GM08714 (cell line): ENCODE data around the gene HEBP2.
A peak's percentile ranks its signal among the peaks of the same experiment; 100 is the strongest.
"Not testable (repeated sequence)": the region's sequence is repeated elsewhere in the genome, so short reads cannot be mapped to it uniquely, and the experiment has no call there.

ENCODE experiments used
- H3K4me3 ChIP-seq: fragments of 200-500 bp; sonication (Bioruptor generic); 2 replicates; pipeline ENCODE4 v1.5.1; 2014; ENCODE audit warnings: mild to moderate bottlenecking, low read length, inconsistent platforms
- ZNF274 ChIP-seq: IDR thresholded peaks from 2 replicates; pipeline ENCODE4 v1.6.1; 2012; ENCODE audit warnings: mild to moderate bottlenecking, low read depth, low read length

HEBP2 gene

DNA sequence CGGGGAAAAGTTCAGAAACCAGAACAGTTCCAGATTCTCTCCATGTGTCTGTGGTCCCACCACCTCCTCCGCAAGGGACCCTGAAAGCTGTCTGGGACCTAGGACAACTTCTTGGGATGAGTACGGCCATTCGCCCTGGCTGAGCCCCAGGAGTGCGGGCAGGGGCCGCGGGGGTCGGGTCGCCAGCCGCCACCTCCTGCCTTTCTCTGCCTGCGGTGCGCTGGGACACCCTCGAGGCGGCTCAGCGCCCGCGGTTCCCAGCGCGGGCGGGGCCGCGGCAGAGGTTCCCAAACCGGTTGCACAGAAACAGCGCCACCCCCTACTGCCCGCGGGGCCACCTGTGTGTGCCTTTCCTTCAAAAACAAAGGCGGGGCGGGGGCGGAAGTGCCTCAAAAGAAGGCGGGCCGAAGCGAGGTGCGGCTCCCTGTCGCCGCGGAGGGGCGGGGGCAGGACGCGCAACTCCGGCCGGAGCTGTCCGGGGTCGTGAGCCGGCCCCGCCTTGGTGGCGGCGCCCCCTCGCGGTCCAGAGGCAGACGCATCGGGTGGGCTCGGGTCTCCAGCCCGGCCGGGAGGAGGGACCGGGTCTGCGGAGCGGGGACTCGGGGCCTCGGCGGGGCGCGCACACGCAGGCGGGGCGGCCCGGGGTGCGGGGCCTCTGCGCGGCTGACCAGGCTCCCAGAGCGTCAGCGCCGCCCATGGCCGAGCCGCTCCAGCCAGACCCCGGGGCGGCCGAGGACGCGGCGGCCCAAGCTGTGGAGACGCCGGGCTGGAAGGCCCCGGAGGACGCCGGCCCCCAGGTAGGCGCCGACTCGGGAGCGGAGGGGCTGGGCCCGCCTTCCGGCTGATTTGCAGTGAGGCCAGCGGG, at the start of gene HEBP2:
TSS of gene HEBP2 (plus strand) at position 423 of the 865 bp plus-strand sequence. CDS start at position 696, 273 bp downstream.
- H3K4me3 ChIP-seq: peak within 1 kb of the TSS; percentile 77
- TF ChIP-seq ZNF274: no peak

- TF ChIP-seq ZNF274: no peak
Measured at GRCh38 chr6:138357928-138358327, 46.1 kb upstream of the HEBP2 start.

GRCh38 chr6:138368684-138369083, 35.3 kb upstream of the HEBP2 start:
- not testable (repeated sequence) for H3K4me3 ChIP-seq

More at GRCh38 chr6:138357928-138358327, 46.1 kb upstream of the HEBP2 start:
- no peak overlapping the region for H3K4me3 ChIP-seq

DNA sequence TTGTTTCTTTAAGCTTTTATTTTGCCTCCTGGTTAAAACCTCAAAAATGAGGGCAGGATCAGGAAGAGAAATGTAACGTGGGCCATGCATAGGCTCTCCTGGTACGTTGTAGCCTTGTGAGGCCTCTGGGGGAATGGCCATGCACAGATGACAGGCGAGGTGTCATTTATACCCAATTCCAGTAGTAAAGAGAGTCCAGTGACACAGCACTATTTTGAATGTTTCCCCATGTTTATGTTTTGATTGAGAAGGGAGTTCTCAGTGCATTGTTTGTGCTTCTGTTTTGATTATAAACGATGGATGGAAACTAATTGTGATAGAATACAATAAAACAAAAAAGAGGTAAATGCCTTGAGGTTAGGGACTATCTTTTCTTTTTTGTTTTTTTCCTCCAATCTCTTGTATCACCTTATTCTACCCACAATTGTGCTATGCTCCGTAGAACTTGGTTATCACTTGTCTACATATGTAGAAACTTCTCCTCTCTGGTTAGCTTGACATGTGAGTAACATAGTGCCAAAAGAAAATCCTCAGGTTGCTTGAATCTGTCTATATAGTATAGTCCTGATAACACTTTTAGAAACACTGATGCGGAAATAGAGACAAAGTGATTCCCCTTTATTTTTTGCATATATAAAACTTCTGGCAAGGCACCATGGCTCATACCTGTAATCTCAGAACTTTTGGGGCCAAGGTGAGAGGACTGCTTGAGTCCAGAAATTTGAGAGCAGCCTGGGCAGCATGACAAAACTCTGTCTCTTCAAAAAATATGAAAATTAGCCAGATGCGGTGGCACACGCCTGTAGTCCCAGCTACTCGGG, 33.2 kb upstream of the HEBP2 start:
- TF ChIP-seq ZNF274: no peak
- no peak overlapping the region for H3K4me3 ChIP-seq

- no peak for TF ChIP-seq ZNF274
- H3K4me3 ChIP-seq: no peak overlapping the region
Measured at GRCh38 chr6:138371452-138371711, 32.6 kb upstream of the HEBP2 start.

DNA sequence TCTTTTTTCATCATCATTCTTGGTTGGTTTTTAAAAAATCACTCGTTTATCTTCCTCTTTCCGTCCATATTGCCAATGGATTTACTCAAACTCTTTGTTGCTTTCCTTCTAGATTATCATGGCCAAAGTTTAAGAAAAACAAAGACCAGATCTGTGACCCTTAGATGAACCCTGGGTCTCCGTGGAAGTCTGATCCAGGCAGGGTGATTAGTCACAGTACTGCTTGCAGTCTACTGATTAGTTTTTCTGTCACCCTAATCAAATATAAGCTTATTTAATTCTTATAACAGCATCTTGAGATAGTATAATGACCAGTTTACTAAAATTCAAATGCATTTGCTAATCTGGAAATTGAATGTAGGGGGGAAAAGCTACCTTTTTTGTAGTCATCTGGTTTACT, 32.3 kb upstream of the HEBP2 start:
- no peak overlapping the region for H3K4me3 ChIP-seq
- TF ChIP-seq ZNF274: no peak

GRCh38 chr6:138372711-138373463, 31.1 kb upstream of the HEBP2 start:
- no peak overlapping the region for H3K4me3 ChIP-seq
- TF ChIP-seq ZNF274: no peak

- TF ChIP-seq ZNF274: no peak
- no peak overlapping the region for H3K4me3 ChIP-seq
Measured at GRCh38 chr6:138374230-138374629, 29.8 kb upstream of the HEBP2 start.

DNA sequence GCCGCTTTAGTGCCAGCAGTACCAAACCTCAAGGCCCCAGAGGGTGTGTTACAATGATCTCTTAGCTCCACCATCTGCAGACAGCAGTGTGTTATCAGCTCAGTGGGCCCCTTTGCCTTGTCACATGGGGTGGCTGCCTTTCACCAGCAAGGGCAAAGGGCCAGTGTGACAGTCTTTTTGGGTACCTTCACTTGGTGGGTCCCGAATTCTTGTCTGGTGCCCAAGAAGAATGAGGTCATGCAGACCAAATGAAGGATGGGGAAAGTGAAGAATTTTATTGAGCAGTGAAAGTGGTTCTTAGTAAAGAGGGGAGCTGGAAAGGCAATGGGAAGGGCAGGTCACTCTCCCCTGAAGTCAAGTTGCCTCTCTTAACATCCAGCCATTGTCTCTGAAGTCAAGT, 29.2 kb upstream of the HEBP2 start:
- H3K4me3 ChIP-seq: no peak overlapping the region
- TF ChIP-seq ZNF274: no peak

GRCh38 chr6:138377042-138377441, 27.0 kb upstream of the HEBP2 start:
- H3K4me3 ChIP-seq: no peak overlapping the region
- TF ChIP-seq ZNF274: no peak

- no peak within 1 kb of the TSS for H3K4me3 ChIP-seq
- TF ChIP-seq ZNF274: no peak
Measured at GRCh38 chr6:138377844-138378243, 26.2 kb upstream of the HEBP2 start, which contains the start of gene SMIM28. Gene SMIM28 (plus strand): TSS chr6:138377905. CDS start chr6:138378073, 168 bp downstream.

GRCh38 chr6:138378463-138378862, 25.6 kb upstream of the HEBP2 start:
- H3K4me3 ChIP-seq: no peak overlapping the region
- no peak for TF ChIP-seq ZNF274

DNA sequence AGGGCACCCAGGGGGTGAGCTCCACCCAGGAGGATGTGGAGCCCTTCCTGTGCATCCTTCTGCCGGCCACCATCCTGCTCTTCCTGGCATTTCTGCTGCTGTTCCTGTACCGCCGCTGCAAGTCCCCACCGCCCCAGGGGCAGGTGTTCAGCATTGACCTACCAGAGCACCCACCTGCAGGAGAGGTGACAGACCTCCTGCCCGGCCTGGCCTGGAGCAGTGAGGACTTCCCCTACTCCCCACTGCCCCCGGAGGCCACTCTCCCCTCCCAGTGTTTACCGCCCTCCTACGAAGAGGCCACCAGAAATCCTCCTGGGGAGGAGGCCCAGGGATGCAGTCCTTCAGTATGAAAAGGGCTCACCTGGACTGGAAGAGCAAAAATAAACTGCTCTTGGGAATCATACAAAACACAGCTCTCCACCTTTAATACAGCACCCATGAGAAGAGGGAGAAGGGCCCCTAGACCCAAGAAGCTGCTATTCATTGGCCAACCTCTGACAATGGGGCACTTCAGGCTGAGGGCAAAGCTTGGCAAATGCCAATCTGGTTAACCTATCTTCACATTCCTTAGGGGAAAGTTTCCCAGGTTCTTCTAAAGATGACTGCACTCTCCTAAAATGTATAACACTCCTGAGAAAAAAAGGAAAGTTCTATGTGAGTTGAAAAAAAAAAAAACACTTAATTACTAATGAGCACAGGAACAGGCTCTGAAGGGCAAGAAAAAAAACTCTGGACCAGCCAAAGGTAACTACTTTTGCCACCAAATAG, 21.3 kb upstream of the HEBP2 start:
- H3K4me3 ChIP-seq: no peak overlapping the region
- TF ChIP-seq ZNF274: no peak

GRCh38 chr6:138383776-138384175, 20.2 kb upstream of the HEBP2 start:
- no peak for TF ChIP-seq ZNF274

More at GRCh38 chr6:138383776-138384175, 20.2 kb upstream of the HEBP2 start:
- H3K4me3 ChIP-seq: no peak overlapping the region
